Thymus (tissue), 11 donors: ENCODE measurements around the gene CHST3. TPM values are rescaled to one million over a fixed set of nuclear protein-coding genes. Genes with fewer than 3 reads are reported as not detected.

Source experiments
- DNase-seq, 9 donors: peaks; one replicate each; pipeline ENCODE4 v3.0.0-alpha.2; 2013; ENCODE audit warnings: low spot score in 9 of 9, low read depth in 6 of 9, missing footprints in 1 of 9
- H3K27ac ChIP-seq, 2 donors: one replicate each; pipeline ENCODE4 v1.5.1; 2013; ENCODE audit warnings: control low read depth in 1 of 2, low read depth in 1 of 2, low read length in 1 of 2, mild to moderate bottlenecking in 1 of 2, moderate library complexity in 1 of 2
- H3K27me3 ChIP-seq, 2 donors: one replicate each; pipeline ENCODE4 v1.5.1; 2013; ENCODE audit warnings: low read length in 1 of 2; ENCODE audit not compliant: control insufficient read depth in 2 of 2, insufficient read depth in 1 of 2
- H3K36me3 ChIP-seq, 2 donors: one replicate each; pipeline ENCODE4 v1.5.1; 2013; ENCODE audit warnings: low read length in 1 of 2, mild to moderate bottlenecking in 1 of 2, moderate library complexity in 1 of 2; ENCODE audit not compliant: control insufficient read depth in 2 of 2, insufficient read depth in 2 of 2
- H3K4me1 ChIP-seq, 2 donors: one replicate each; pipeline ENCODE4 v1.5.1; 2013; ENCODE audit warnings: low read length in 2 of 2; ENCODE audit not compliant: control insufficient read depth in 2 of 2, insufficient read depth in 2 of 2
- H3K4me3 ChIP-seq, 2 donors: one replicate each; pipeline ENCODE4 v1.5.1; 2013; ENCODE audit warnings: low read length in 2 of 2, control low read depth in 1 of 2, mild to moderate bottlenecking in 1 of 2
- H3K9me3 ChIP-seq, 2 donors: one replicate each; pipeline ENCODE4 v1.5.1; 2013; ENCODE audit warnings: low read length in 1 of 2, mild to moderate bottlenecking in 1 of 2; ENCODE audit not compliant: control insufficient read depth in 2 of 2, insufficient read depth in 1 of 2
- WGBS: extraction: QIAGEN DNeasy Blood & Tissue Kit; methylation state at CpG from one replicate; pipeline ENCODE4 v1.1.7; 2013; 5-methylcytosine and 5-hydroxymethylcytosine counted together
- polyA plus RNA-seq: library from polyadenylated mRNA; stranded (reverse); fragments of 200-250 nt; gene quantifications from one replicate; pipeline ENCODE4 v1.2.3, GENCODE V29; 2013
- total RNA-seq: library from RNA; stranded (reverse); fragments of 120-200 nt; gene quantifications from one replicate; pipeline ENCODE4 v1.2.4, GENCODE V29; 2013
- donor health status: healthy.

The CHST3 gene
- total and polyA plus RNA-seq, 2 donors, result 2.5 to 5.9 TPM

- no peak overlapping the region for H3K27ac ChIP-seq
- H3K4me3 ChIP-seq, result no peak overlapping the region
- no peaks in the 10 kb centered on the region for H3K36me3 ChIP-seq
- H3K4me1 ChIP-seq, result peaks cover 0 to 28% of the 10 kb centered on the region in 2 donors
- WGBS, result 80% methylated on average over 6 of the region's 6 CpGs
- H3K9me3 ChIP-seq, result no peaks in the 10 kb centered on the region
- H3K27me3 ChIP-seq, result no peaks in the 10 kb centered on the region
- no peak for DNase-seq
Observed at GRCh38 chr10:71995887-71996575, 31.8 kb downstream of the CHST3 start.

DNA sequence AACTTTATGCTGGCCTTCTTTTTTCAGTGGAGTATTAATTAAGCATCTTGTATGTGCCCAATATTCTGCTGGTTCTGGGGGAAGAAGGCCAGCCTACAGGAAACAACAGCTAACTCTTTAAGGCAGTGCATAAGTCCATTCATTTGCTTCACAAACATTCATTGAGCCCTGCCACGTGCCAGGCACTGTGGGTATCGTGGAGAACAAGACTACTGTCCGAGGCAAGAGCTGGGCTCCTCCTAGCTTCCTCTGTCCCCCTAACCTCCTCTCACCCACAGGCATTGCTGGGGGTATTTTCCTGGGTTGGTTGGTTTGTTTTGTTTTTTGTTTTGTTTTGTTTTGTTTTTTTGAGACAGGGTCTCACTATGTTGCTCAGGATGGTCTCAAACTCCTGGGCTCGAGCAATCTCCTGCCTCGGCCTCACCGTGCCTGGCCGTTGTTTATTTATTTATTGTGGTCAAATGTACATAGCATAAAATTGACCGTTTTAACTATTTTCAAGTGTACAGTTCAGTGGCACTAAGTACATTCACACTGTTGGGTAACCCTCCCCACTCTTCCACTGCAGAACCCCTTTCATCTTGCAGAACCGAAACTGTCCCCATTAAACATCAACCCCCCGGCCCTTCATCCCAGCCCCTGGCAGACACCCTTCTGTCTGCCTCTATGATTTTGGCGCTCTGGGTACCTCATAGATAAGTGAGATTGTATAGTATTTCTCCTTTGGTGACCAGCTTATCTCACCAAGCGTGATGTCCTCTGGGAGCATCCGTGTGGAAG, 32.6 kb downstream of the CHST3 start:
- 93% methylated on average over 13 of the region's 13 CpGs for WGBS
- no peak overlapping the region for H3K4me3 ChIP-seq
- no peak for DNase-seq
- peaks cover 0 to 29% of the 10 kb centered on the region in 2 donors for H3K4me1 ChIP-seq
- no peaks in the 10 kb centered on the region for H3K9me3 ChIP-seq
- H3K36me3 ChIP-seq, result no peaks in the 10 kb centered on the region
- H3K27me3 ChIP-seq, result no peaks in the 10 kb centered on the region
- H3K27ac ChIP-seq, result no peak overlapping the region

DNA sequence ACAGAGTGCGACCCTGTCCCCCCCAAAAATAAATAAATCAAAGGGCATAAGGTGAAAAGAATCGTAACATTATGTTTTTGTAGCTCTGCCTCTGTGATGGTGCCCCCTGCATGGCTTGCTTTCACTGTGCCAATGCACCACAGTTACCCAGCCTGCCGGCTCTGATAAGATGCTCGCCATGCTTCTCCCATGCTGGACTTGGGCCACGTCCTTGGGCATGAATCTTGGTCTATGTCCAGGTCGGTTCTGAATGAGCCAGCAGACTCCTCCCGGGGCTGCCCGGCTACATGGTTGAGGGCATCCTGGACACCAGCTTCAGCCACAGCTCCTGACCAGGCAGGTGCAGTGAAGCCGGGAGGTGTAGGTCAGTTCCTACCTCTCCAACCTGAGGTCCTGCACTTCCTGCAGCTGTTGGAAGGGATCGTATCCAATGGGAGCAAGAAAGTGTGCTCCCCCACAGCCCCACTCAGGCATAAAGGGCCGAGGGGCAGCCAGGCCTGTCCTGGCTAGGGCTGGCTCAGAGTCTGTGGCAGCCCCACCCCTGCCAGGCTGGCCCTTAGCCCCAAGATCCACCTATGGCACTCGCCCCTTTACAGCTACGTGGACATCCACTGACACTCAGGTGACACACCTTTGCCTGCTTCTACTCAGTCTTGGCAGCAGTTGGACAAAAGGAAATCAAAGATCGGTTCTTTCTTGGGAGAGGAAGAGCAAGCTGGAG, 34.1 kb downstream of the CHST3 start:
- H3K4me1 ChIP-seq, result peaks cover 0 to 31% of the 10 kb centered on the region in 2 donors
- H3K4me3 ChIP-seq, result no peak overlapping the region
- no peaks in the 10 kb centered on the region for H3K9me3 ChIP-seq
- 95% methylated on average over 14 of the region's 14 CpGs for WGBS
- no peaks in the 10 kb centered on the region for H3K27me3 ChIP-seq
- no peaks in the 10 kb centered on the region for H3K36me3 ChIP-seq
- H3K27ac ChIP-seq, result peak overlapping the region; percentile 20 to 44
- no peak for DNase-seq

DNA sequence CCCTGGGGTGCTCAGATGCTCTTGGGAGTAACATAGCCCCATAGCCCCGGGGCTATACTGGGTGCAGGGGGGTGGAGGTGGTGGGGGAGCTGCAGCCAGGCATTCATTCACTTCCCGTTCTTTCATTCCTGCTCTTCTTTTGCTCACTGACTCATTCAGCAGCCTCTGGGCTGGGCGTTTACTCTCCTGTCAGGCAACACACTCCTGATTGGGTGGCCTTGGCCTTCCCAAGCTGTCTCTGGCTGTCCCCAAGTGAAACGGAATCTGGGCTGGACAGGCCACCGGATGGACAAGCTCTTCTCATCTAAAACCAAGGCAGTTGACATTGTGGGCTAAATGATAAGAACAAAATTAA, 34.6 kb downstream of the CHST3 start:
- Histone ChIP-seq H3K27me3 (no peaks in the 10 kb centered on the region), H3K4me1 (peaks cover 0 to 31% of the 10 kb centered on the region in 2 donors), H3K36me3 (no peaks in the 10 kb centered on the region), H3K27ac (peak overlapping the region in 1 of 2 donors; percentile 44), H3K4me3 (no peak overlapping the region), H3K9me3 (no peaks in the 10 kb centered on the region)
- no peak for DNase-seq
- WGBS, result 81% methylated on average over 5 of the region's 5 CpGs

DNA sequence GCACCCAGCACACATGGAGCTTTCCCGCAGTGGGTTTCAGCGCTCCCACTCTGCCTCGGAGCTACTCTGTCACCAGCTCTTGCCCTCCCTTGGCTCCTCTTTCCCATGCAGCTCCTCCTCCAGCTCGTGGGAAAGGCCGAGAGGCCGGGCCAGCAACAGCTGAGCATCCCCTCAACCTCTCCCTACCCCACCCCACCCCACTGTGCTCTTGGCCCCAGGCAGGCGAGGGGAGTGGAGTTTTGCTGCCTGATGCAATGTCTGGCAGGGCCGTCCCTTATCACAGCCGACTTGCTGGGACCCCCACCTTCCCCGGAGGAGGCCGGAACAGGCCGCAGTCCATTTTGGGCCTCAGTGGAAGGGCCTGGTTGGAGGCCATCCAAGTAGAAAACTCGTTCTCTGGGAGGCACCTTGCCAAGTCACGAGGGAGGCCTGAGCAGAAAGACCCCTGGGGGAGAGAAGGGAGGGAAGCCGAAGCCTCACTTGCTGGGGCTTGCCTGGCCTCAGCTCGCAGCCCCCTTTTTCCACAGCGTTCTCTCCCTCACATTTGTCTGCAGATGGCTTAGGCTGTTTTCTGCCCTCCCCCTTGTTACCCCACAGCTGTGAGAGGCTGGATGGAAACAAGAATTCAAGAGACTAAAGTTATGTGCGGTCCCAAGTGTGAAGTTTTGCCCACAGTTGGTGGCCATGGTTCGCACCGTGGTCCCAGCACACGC, 35.3 kb downstream of the CHST3 start:
- Histone ChIP-seq H3K27me3 (no peaks in the 10 kb centered on the region), H3K4me3 (no peak overlapping the region), H3K9me3 (no peaks in the 10 kb centered on the region), H3K36me3 (no peaks in the 10 kb centered on the region), H3K27ac (peak overlapping the region; percentile 56 to 72), H3K4me1 (peaks cover 0 to 31% of the 10 kb centered on the region in 2 donors)
- peak in 7 of 9 donors; percentile 5 to 35 (median 13) for DNase-seq
- WGBS, result 84% methylated on average over 21 of the region's 21 CpGs

- WGBS, result 90% methylated on average over 14 of the region's 14 CpGs
- no peak for DNase-seq
Observed at GRCh38 chr10:72000073-72001032, 36.2 kb downstream of the CHST3 start.

DNA sequence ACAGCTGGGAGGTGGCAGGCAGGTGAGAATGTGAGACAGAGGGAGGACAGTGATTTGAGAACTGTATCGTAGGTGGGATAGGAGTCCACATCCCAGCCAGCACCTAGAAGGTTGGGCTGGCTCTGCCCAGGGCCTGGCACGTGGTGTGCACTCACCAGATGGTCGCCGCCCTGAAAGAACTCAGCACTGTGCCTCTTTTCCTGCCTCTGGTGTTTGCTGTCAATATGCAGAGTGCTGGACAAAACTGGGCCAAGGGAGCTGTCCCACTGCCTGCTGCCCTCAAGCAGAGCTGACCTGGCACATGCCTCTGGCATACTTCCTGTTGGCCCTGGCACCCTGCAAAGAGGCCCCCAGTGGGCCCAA, 36.8 kb downstream of the CHST3 start:
- Histone ChIP-seq H3K36me3 (no peaks in the 10 kb centered on the region), H3K4me1 (peaks cover 0 to 31% of the 10 kb centered on the region in 2 donors), H3K4me3 (no peak overlapping the region), H3K9me3 (no peaks in the 10 kb centered on the region), H3K27me3 (no peaks in the 10 kb centered on the region), H3K27ac (peak overlapping the region; percentile 36 to 63)
- DNase-seq, result no peak
- WGBS, result 94% methylated on average over 4 of the region's 4 CpGs

More at GRCh38 chr10:72000073-72001032, 36.2 kb downstream of the CHST3 start:
- Histone ChIP-seq H3K36me3 (no peaks in the 10 kb centered on the region), H3K4me1 (peaks cover 0 to 31% of the 10 kb centered on the region in 2 donors), H3K27ac (peak overlapping the region; percentile 36 to 72), H3K4me3 (no peak overlapping the region), H3K9me3 (no peaks in the 10 kb centered on the region), H3K27me3 (no peaks in the 10 kb centered on the region)
